A172 (cell line): ENCODE results near the gene PSMD9. TPM values are rescaled to one million over a fixed set of nuclear protein-coding genes. Genes with fewer than 3 reads are reported as not detected.
"Not testable (repeated sequence)": the region's sequence is repeated elsewhere in the genome, so short reads cannot be mapped to it uniquely, and the experiment has no call there.

Experiments
- DNase-seq: peaks from one replicate; pipeline ENCODE4 v3.0.0-alpha.2; 2015; ENCODE audit warnings: low spot score
- total RNA-seq: library from RNA; depleted of rRNA; stranded (reverse); fragments of >200 nt; shearing (Covaris generic); gene quantifications from 2 replicates; pipeline ENCODE4 v1.2.3, GENCODE V29; 2014

Gene PSMD9
- total RNA-seq, 1 experiment from 2014 or later: 143 TPM

GRCh38 chr12:121873216-121873569, 15.4 kb upstream of the PSMD9 start:
- no peak for DNase-seq

- DNase-seq: no peak
These were observed 14.5 kb upstream of the PSMD9 start for GRCh38 chr12:121874071-121874470.

- no peak for DNase-seq
These were observed 13.0 kb upstream of the PSMD9 start for GRCh38 chr12:121875582-121875981.

GRCh38 chr12:121876080-121876447, 12.5 kb upstream of the PSMD9 start:
- not testable (repeated sequence) for DNase-seq

GRCh38 chr12:121883315-121883660, 5.3 kb upstream of the PSMD9 start:
- no peak for DNase-seq

GRCh38 chr12:121885129-121885528, 3.5 kb upstream of the PSMD9 start:
- DNase-seq: not testable (repeated sequence)

GRCh38 chr12:121888083-121888477, 510 bp upstream of the PSMD9 start:
- no peak for DNase-seq

- no peak for DNase-seq
These were observed 659 bp downstream of the PSMD9 start for GRCh38 chr12:121889274-121889624.

- DNase-seq: not testable (repeated sequence)
These were observed 1.1 kb downstream of the PSMD9 start for GRCh38 chr12:121889661-121890060.

GRCh38 chr12:121892673-121893561, 4.3 kb downstream of the PSMD9 start:
- DNase-seq: no peak

GRCh38 chr12:121893961-121894460, 5.4 kb downstream of the PSMD9 start:
- peak; percentile 69 for DNase-seq

GRCh38 chr12:121894633-121895032, 6.0 kb downstream of the PSMD9 start:
- DNase-seq: no peak

GRCh38 chr12:121898287-121898686, 9.7 kb downstream of the PSMD9 start:
- DNase-seq: no peak

GRCh38 chr12:121899590-121899989, 11.0 kb downstream of the PSMD9 start:
- DNase-seq: no peak

- DNase-seq: no peak
These were observed 14.6 kb downstream of the PSMD9 start for GRCh38 chr12:121903202-121903601.

- peak; percentile 52 for DNase-seq
These were observed 17.2 kb downstream of the PSMD9 start for GRCh38 chr12:121905746-121906145.

GRCh38 chr12:121908702-121909101, 20.1 kb downstream of the PSMD9 start:
- DNase-seq: no peak

- DNase-seq: no peak
These were observed 23.4 kb downstream of the PSMD9 start for GRCh38 chr12:121911824-121912585.

GRCh38 chr12:121915841-121916321, 27.3 kb downstream of the PSMD9 start:
- no peak for DNase-seq

- no peak for DNase-seq
These were observed 28.1 kb downstream of the PSMD9 start for GRCh38 chr12:121916719-121917118.

- no peak for DNase-seq
These were observed 29.5 kb downstream of the PSMD9 start, which contains the start of gene CFAP251 for GRCh38 chr12:121917950-121918678. Gene CFAP251, plus strand, starts transcription at chr12:121918592. Its CDS starts 2,714 bp downstream, at chr12:121921306.

- DNase-seq: no peak
These were observed 30.1 kb downstream of the PSMD9 start for GRCh38 chr12:121918679-121919038.
